Astrocyte (in vitro differentiated cells and primary cell): ENCODE data around the gene AKAP9. TPM values are rescaled to one million over a fixed set of nuclear protein-coding genes. Genes with fewer than 3 reads are reported as not detected.

Experiments used
- DNase-seq: peaks from one replicate; pipeline ENCODE4 v3.0.0-alpha.2; 2010; ENCODE audit warnings: low read depth
- FAIRE-seq: peaks from 2 replicates; lab custom pipeline; 2011; peaks lifted over from hg19 to GRCh38; lab: Jason Lieb, UNC
- H2AFZ ChIP-seq: 2 replicates; pipeline ENCODE4 v1.6.0; 2012; ENCODE audit warnings: low read depth, low read length, inconsistent platforms
- H3K27ac ChIP-seq: 2 replicates; pipeline ENCODE4 v1.5.1; 2011; ENCODE audit warnings: low read depth, low read length, inconsistent platforms
- H3K27me3 ChIP-seq: 2 replicates; pipeline ENCODE4 v1.6.0; 2011; ENCODE audit warnings: low read length, inconsistent platforms; ENCODE audit not compliant: insufficient read depth
- H3K36me3 ChIP-seq: 2 replicates; pipeline ENCODE4 v1.5.1; 2011; ENCODE audit warnings: low read length, inconsistent platforms; ENCODE audit not compliant: insufficient read depth
- H3K4me1 ChIP-seq: 2 replicates; pipeline ENCODE4 v1.5.1; 2011; ENCODE audit warnings: low read length, inconsistent platforms; ENCODE audit not compliant: insufficient read depth
- H3K4me2 ChIP-seq: 2 replicates; pipeline ENCODE4 v1.6.0; 2012; ENCODE audit warnings: low read length, inconsistent platforms
- H3K4me3 ChIP-seq: 2 replicates; pipeline ENCODE4 v1.5.1; 2011; ENCODE audit warnings: low read depth, mild to moderate bottlenecking, low read length, inconsistent platforms; ENCODE audit not compliant: insufficient read depth
- H3K79me2 ChIP-seq: 2 replicates; pipeline ENCODE4 v1.6.0; 2012; ENCODE audit warnings: mild to moderate bottlenecking, low read length, inconsistent platforms; ENCODE audit not compliant: insufficient read depth
- H3K9ac ChIP-seq: 2 replicates; pipeline ENCODE4 v1.6.0; 2012; ENCODE audit warnings: mild to moderate bottlenecking, low read length, inconsistent platforms
- H3K9me3 ChIP-seq: 2 replicates; pipeline ENCODE4 v1.5.1; 2012; ENCODE audit warnings: low read depth, mild to moderate bottlenecking, low read length, inconsistent platforms; ENCODE audit not compliant: insufficient read depth
- H4K20me1 ChIP-seq: 2 replicates; pipeline ENCODE4 v1.6.0; 2012; ENCODE audit warnings: low read length, inconsistent platforms; ENCODE audit not compliant: insufficient read depth
- H3K27ac Mint-ChIP-seq: one replicate; pipeline ENCODE4 v1.8.0; 2021; ENCODE audit warnings: mild to moderate bottlenecking, mixed read lengths; ENCODE audit not compliant: unreplicated experiment
- H3K27me3 Mint-ChIP-seq: one replicate; pipeline ENCODE4 v1.8.0; 2021; ENCODE audit warnings: low read depth, mixed read lengths; ENCODE audit not compliant: unreplicated experiment
- H3K36me3 Mint-ChIP-seq: one replicate; pipeline ENCODE4 v1.8.0; 2021; ENCODE audit warnings: low read depth, mixed read lengths; ENCODE audit not compliant: unreplicated experiment
- H3K4me1 Mint-ChIP-seq: one replicate; pipeline ENCODE4 v1.8.0; 2021; ENCODE audit warnings: low read depth, mixed read lengths; ENCODE audit not compliant: unreplicated experiment
- H3K4me3 Mint-ChIP-seq: one replicate; pipeline ENCODE4 v1.8.0; 2021; ENCODE audit warnings: mild to moderate bottlenecking, moderate library complexity, mixed read lengths; ENCODE audit not compliant: unreplicated experiment
- H3K9me3 Mint-ChIP-seq: one replicate; pipeline ENCODE4 v1.8.0; 2021; ENCODE audit warnings: mild to moderate bottlenecking, mixed read lengths; ENCODE audit not compliant: unreplicated experiment
- CTCF ChIP-seq: IDR thresholded peaks from 2 replicates; pipeline ENCODE4 v1.5.1; 2011; ENCODE audit warnings: low read depth, mild to moderate bottlenecking, inconsistent platforms, low read length, moderate library complexity; ENCODE audit not compliant: insufficient read depth
- EZH2 ChIP-seq: IDR thresholded peaks from 2 replicates; pipeline ENCODE4 v1.6.1; 2012; ENCODE audit warnings: mild to moderate bottlenecking, low read length, inconsistent platforms; ENCODE audit not compliant: insufficient read depth
- total RNA-seq: library from RNA; stranded (reverse); gene quantifications from 2 replicates; pipeline ENCODE4 v1.2.1, GENCODE V29; 2021

Gene AKAP9
- total RNA-seq, 1 donor from 2014 or later: 55.6 TPM

GRCh38 chr7:92043098-92043497 is 102.4 kb downstream of the AKAP9 start:
- Histone ChIP-seq H3K9me3 (no peaks in the 10 kb centered on the region), H3K4me3 (no peak overlapping the region), H3K36me3 (peaks cover 30% of the 10 kb centered on the region), H4K20me1 (no peaks in the 10 kb centered on the region), H3K4me1 (no peaks in the 10 kb centered on the region), H3K79me2 (no peaks in the 10 kb centered on the region), H3K27ac (no peak overlapping the region), H3K27me3 (no peaks in the 10 kb centered on the region), H3K9ac (no peak overlapping the region), H2AFZ (no peak overlapping the region), H3K4me2 (no peak overlapping the region)
- FAIRE-seq: no peak
- Mint-ChIP-seq H3K4me1 (no peaks in the 10 kb centered on the region), H3K9me3 (no peaks in the 10 kb centered on the region), H3K36me3 (peaks cover 9% of the 10 kb centered on the region), H3K27me3 (no peaks in the 10 kb centered on the region), H3K27ac (no peak overlapping the region), H3K4me3 (no peak overlapping the region)
- TF ChIP-seq CTCF (no peak), EZH2 (no peak)
- DNase-seq: no peak

- no peak for FAIRE-seq
- H3K4me3 ChIP-seq: no peak overlapping the region
These were observed 103.0 kb downstream of the AKAP9 start for GRCh38 chr7:92043637-92044036.

More at GRCh38 chr7:92043637-92044036, 103.0 kb downstream of the AKAP9 start:
- Mint-ChIP-seq H3K27me3 (no peaks in the 10 kb centered on the region), H3K27ac (no peak overlapping the region), H3K4me1 (peaks cover 1% of the 10 kb centered on the region), H3K4me3 (no peak overlapping the region), H3K36me3 (peaks cover 9% of the 10 kb centered on the region), H3K9me3 (no peaks in the 10 kb centered on the region)
- H3K4me1 ChIP-seq: no peaks in the 10 kb centered on the region
- no peak overlapping the region for H3K27ac ChIP-seq
- no peaks in the 10 kb centered on the region for H4K20me1 ChIP-seq
- H3K36me3 ChIP-seq: peaks cover 30% of the 10 kb centered on the region
- H3K27me3 ChIP-seq: no peaks in the 10 kb centered on the region
- DNase-seq: no peak
- no peak overlapping the region for H3K4me2 ChIP-seq
- no peaks in the 10 kb centered on the region for H3K9me3 ChIP-seq
- no peak overlapping the region for H3K9ac ChIP-seq
- H3K79me2 ChIP-seq: no peaks in the 10 kb centered on the region
- no peak for TF ChIP-seq CTCF
- TF ChIP-seq EZH2: no peak
- H2AFZ ChIP-seq: no peak overlapping the region
